ENCODE data around the gene TMEM269. TPM values are rescaled to one million over a fixed set of nuclear protein-coding genes. Genes with fewer than 3 reads are reported as not detected.
A peak's percentile ranks its signal among the peaks of the same experiment; 100 is the strongest.

The TMEM269 gene
- total and polyA plus RNA-seq, 2 donors (not counting 1 experiment from before 2014, with no cell fraction given), result 0.21 to 0.47 TPM

- Histone ChIP-seq H3K27ac (ENCODE audit: low read length in 2 of 2) (no peak overlapping the region), H3K9me3 (ENCODE audit: control extremely low read depth in 1 of 3, control insufficient read depth in 2 of 3, insufficient read depth in 1 of 3, low read length in 2 of 3) (no peaks in the 10 kb centered on the region), H3K9ac (ENCODE audit: low read length) (no peak overlapping the region), H3K36me3 (replicated peaks in 1 of 2; ENCODE audit: control extremely low read depth in 1 of 2, control insufficient read depth in 1 of 2, extremely low read depth in 1 of 2, insufficient read depth in 2 of 2, low read length in 1 of 2) (peaks cover 2 to 6% of the 10 kb centered on the region in 2 experiments), H3K79me2 (ENCODE audit: control insufficient read depth, insufficient read depth, low read length) (peaks cover 45% of the 10 kb centered on the region), H2AFZ (ENCODE audit: insufficient read depth, low read depth, low read length, poor library complexity, severe bottlenecking) (no peak overlapping the region), H3K4me1 (ENCODE audit: control insufficient read depth in 2 of 2, insufficient read depth in 2 of 2, low read length in 2 of 2) (peaks cover 30 to 38% of the 10 kb centered on the region in 2 donors), H3K4me2 (replicated peaks; ENCODE audit: low read depth, low read length, poor library complexity, severe bottlenecking) (no peak overlapping the region), H3K27me3 (replicated peaks in 1 of 4; ENCODE audit: control extremely low read depth in 1 of 4, control insufficient read depth in 3 of 4, insufficient read depth in 4 of 4, low read length in 3 of 4) (no peaks in the 10 kb centered on the region), H4K20me1 (ENCODE audit: control insufficient read depth, insufficient read depth, low read length, poor library complexity, severe bottlenecking) (no peaks in the 10 kb centered on the region), H3K4me3 (ENCODE audit: control extremely low read depth in 1 of 5, extremely low read depth in 1 of 5, insufficient read depth in 1 of 5, low read depth in 2 of 5, low read length in 4 of 5) (no peak overlapping the region)
- intact Hi-C loops (cut with micrococcal nuclease), result loop anchor here (10.0 kb wide), 1 partner anchor 1183 kb away; the partner anchor contains the start of gene IPO13
- H3K9me3 Mint-ChIP-seq (ENCODE audit: insufficient read depth), result no peaks in the 10 kb centered on the region
- TF ChIP-seq CTCF (IDR thresholded peaks at IDR 0.05) (no peak), EZH2 (IDR thresholded peaks at IDR 0.05; ENCODE audit: borderline replicate concordance, insufficient read depth, low read depth, low read length, poor library complexity, severe bottlenecking) (no peak)
- WGBS (ENCODE audit: insufficient coverage), result 56% methylated on average over 3 of the region's 5 CpGs
- ChIA-PET POLR2A (no interaction called here), CTCF (no interaction called here)
- ATAC-seq (ENCODE audit: low read depth) (no peak), DNase-seq (no peak)
- peaks cover 15% of the 10 kb centered on the region for H3K4me1 Mint-ChIP-seq
- H3K4me3 Mint-ChIP-seq, result no peak overlapping the region
- H3K27ac Mint-ChIP-seq, result no peak overlapping the region
- H3K27me3 Mint-ChIP-seq, result no peaks in the 10 kb centered on the region
Observed at GRCh38 chr1:42762269-42762668, 22.5 kb upstream of the TMEM269 start.

GRCh38 chr1:42765269-42765668 is 19.5 kb upstream of the TMEM269 start:
- POLR2A ChIA-PET, result no interaction called here
- Histone ChIP-seq H3K4me2 (replicated peaks; ENCODE audit: low read depth, low read length, poor library complexity, severe bottlenecking) (peak overlapping the region; percentile 84), H3K9ac (ENCODE audit: low read length) (peak overlapping the region; percentile 80), H3K9me3 (ENCODE audit: control extremely low read depth in 1 of 3, control insufficient read depth in 2 of 3, insufficient read depth in 1 of 3, low read length in 2 of 3) (no peaks in the 10 kb centered on the region), H2AFZ (ENCODE audit: insufficient read depth, low read depth, low read length, poor library complexity, severe bottlenecking) (no peak overlapping the region), H3K4me1 (ENCODE audit: control insufficient read depth in 2 of 2, insufficient read depth in 2 of 2, low read length in 2 of 2) (peaks cover 27 to 31% of the 10 kb centered on the region in 2 donors), H3K4me3 (ENCODE audit: control extremely low read depth in 1 of 5, extremely low read depth in 1 of 5, insufficient read depth in 1 of 5, low read depth in 2 of 5, low read length in 4 of 5) (peak overlapping the region in 2 of 5 experiments; percentile 71 to 75), H3K36me3 (replicated peaks in 1 of 2; ENCODE audit: control extremely low read depth in 1 of 2, control insufficient read depth in 1 of 2, extremely low read depth in 1 of 2, insufficient read depth in 2 of 2, low read length in 1 of 2) (peaks cover 0 to 2% of the 10 kb centered on the region in 2 experiments), H3K27ac (ENCODE audit: low read length in 2 of 2) (no peak overlapping the region), H3K79me2 (ENCODE audit: control insufficient read depth, insufficient read depth, low read length) (peaks cover 75% of the 10 kb centered on the region), H4K20me1 (ENCODE audit: control insufficient read depth, insufficient read depth, low read length, poor library complexity, severe bottlenecking) (no peaks in the 10 kb centered on the region), H3K27me3 (replicated peaks in 1 of 4; ENCODE audit: control extremely low read depth in 1 of 4, control insufficient read depth in 3 of 4, insufficient read depth in 4 of 4, low read length in 3 of 4) (no peaks in the 10 kb centered on the region)
- intact Hi-C loops (cut with micrococcal nuclease), result loop anchor here (5.0 to 10.0 kb wide), 3 partner anchors 602 to 1267 kb away; partner anchors contain the start of genes ELOVL1, IPO13 and SLC6A9
- ATAC-seq (ENCODE audit: low read depth), result no peak
- TF ChIP-seq CTCF (IDR thresholded peaks at IDR 0.05) (no peak), EZH2 (IDR thresholded peaks at IDR 0.05; ENCODE audit: borderline replicate concordance, insufficient read depth, low read depth, low read length, poor library complexity, severe bottlenecking) (no peak)
- Mint-ChIP-seq H3K9me3 (ENCODE audit: insufficient read depth) (no peaks in the 10 kb centered on the region), H3K27ac (no peak overlapping the region), H3K27me3 (no peaks in the 10 kb centered on the region), H3K4me1 (peaks cover 19% of the 10 kb centered on the region), H3K4me3 (no peak overlapping the region)
- WGBS (ENCODE audit: insufficient coverage), result 100% methylated on average over 4 of the region's 7 CpGs
- CTCF ChIA-PET, result interaction anchor here (1.3 to 2.8 kb wide), 4 partner anchors 15 to 307 kb away, joined by 3 to 27 read pairs (median 10); partner anchors contain the start of gene YBX1
- DNase-seq, result no peak

All from B cell (primary cell).